Measurements from ENCODE around the gene MCRIP2.

Gene MCRIP2

DNA sequence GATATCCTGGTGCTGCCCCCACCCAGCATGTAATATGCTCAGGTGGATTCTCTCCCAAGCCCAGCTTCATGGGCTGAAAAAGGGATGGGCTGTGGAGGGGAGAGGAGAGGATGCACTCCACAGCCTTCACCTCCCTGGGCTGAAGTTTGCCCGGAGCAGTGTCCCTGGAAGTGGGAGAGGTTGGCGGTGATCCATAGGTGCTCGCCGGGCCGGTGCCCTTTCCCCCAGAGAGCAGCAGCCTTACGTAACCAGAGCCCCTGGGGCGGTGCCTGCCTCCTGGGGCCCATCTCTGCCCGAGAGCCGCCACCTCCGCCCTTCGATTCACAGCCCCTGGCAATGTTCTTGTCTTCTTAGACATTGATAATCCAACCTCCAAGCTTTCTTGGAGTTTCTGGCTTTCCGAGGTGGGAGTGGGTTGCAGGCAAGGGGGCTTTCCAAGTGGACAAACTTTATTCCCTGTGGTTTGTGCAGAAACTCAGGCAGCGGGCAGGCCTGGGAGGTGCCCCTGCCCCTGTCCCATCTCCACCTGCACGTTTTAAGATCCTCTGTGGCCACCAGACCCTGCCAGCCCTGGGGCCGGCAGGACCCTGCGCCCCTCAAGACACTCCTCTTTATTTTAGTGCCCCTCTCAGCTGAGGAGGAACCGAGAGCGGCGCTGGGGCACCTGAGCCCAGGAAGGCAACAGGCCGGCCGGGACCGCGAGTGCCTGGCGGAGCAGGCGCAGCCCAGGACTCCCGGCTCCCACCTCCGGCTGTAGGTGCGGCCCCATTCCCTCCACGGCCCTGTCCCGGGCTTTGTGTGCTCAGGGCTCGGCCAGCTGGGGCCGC, 4.4 kb downstream of the MCRIP2 start:
- no peak for TF ChIP-seq ZNF274 (IDR thresholded peaks at IDR 0.05; ENCODE audit: low read depth, low read length)
- H3K4me3 ChIP-seq (ENCODE audit: low read length), result no peak overlapping the region

GRCh38 chr16:646679-647172, 5.1 kb downstream of the MCRIP2 start:
- TF ChIP-seq ZNF274 (IDR thresholded peaks at IDR 0.05; ENCODE audit: low read depth, low read length), result no peak
- no peak overlapping the region for H3K4me3 ChIP-seq (ENCODE audit: low read length)

- H3K4me3 ChIP-seq (ENCODE audit: low read length), result no peak overlapping the region
- no peak for TF ChIP-seq ZNF274 (IDR thresholded peaks at IDR 0.05; ENCODE audit: low read depth, low read length)
These were observed 5.7 kb downstream of the MCRIP2 start for GRCh38 chr16:647173-647902.

GRCh38 chr16:648071-648780, 6.6 kb downstream of the MCRIP2 start:
- TF ChIP-seq ZNF274 (IDR thresholded peaks at IDR 0.05; ENCODE audit: low read depth, low read length), result no peak
- H3K4me3 ChIP-seq (ENCODE audit: low read length), result peak overlapping the region; percentile 75; the same call in 1 of the 2 replicates

DNA sequence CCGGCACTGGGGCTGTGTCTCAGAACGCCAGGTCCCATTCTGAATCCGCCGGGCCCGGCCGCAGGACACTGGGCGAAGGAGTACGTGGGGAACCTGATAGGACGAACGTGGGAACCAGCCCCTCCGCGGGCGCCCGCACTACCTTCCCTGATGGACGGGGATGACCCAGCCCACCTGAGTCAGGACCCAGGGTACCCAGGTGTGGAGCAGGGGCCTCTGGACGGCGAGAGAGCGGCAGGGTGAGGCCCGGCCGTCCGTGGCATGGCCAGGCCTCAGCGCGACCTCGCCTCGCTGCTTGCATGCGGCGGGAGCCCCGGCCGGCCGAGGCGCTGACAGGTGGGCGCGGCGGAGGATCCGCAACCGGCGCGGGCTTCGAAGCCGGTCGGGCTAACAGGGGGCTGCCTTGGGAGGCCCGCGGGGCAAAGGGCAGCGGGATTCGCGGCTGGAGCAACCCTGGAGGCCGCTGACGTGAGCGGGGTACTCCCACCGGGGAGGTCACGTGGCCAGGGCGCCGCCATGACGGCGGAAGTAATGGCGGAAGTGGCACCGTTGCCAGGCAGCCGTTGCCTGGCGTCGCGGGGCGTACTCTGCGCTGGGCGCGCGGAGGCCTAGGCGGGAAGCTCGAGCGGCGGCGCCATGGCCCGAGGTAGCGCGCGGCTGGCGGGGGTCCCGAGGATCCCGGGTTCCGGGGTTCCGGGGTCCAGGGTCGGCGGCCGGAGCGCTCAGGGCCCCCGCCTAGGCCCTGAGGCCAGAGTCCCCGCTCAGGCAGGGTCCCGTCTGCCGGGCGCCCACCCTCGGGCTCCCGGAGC, 7.4 kb downstream of the MCRIP2 start, which contains the start of gene WDR90:
Gene WDR90, plus strand, starts transcription at position 585 of the 809 bp plus-strand sequence. Its CDS starts 52 bp downstream, at position 637.
- peak within 1 kb of the TSS; percentile 75 for H3K4me3 ChIP-seq (ENCODE audit: low read length)
- TF ChIP-seq ZNF274 (IDR thresholded peaks at IDR 0.05; ENCODE audit: low read depth, low read length), result no peak

GRCh38 chr16:649631-650030, 8.0 kb downstream of the MCRIP2 start:
- TF ChIP-seq ZNF274 (IDR thresholded peaks at IDR 0.05; ENCODE audit: low read depth, low read length), result no peak
- peak overlapping the region; percentile 75; the same call in 1 of the 2 replicates for H3K4me3 ChIP-seq (ENCODE audit: low read length)

GRCh38 chr16:651844-652243, 10.2 kb downstream of the MCRIP2 start:
- TF ChIP-seq ZNF274 (IDR thresholded peaks at IDR 0.05; ENCODE audit: low read depth, low read length), result no peak
- H3K4me3 ChIP-seq (ENCODE audit: low read length), result no peak overlapping the region

GRCh38 chr16:652454-653305, 11.1 kb downstream of the MCRIP2 start:
- no peak for TF ChIP-seq ZNF274 (IDR thresholded peaks at IDR 0.05; ENCODE audit: low read depth, low read length)
- H3K4me3 ChIP-seq (ENCODE audit: low read length), result no peak overlapping the region

GRCh38 chr16:654034-654433, 12.4 kb downstream of the MCRIP2 start:
- TF ChIP-seq ZNF274 (IDR thresholded peaks at IDR 0.05; ENCODE audit: low read depth, low read length), result no peak
- H3K4me3 ChIP-seq (ENCODE audit: low read length), result no peak overlapping the region

- H3K4me3 ChIP-seq (ENCODE audit: low read length), result no peak overlapping the region
- no peak for TF ChIP-seq ZNF274 (IDR thresholded peaks at IDR 0.05; ENCODE audit: low read depth, low read length)
These were observed 15.9 kb downstream of the MCRIP2 start for GRCh38 chr16:657487-657886.

GRCh38 chr16:658679-659571, 17.3 kb downstream of the MCRIP2 start:
- no peak for TF ChIP-seq ZNF274 (IDR thresholded peaks at IDR 0.05; ENCODE audit: low read depth, low read length)
- H3K4me3 ChIP-seq (ENCODE audit: low read length), result no peak overlapping the region

GRCh38 chr16:659618-660017, 18.0 kb downstream of the MCRIP2 start:
- no peak for TF ChIP-seq ZNF274 (IDR thresholded peaks at IDR 0.05; ENCODE audit: low read depth, low read length)
- no peak overlapping the region for H3K4me3 ChIP-seq (ENCODE audit: low read length)

All from GM08714 (cell line).